Neural cell (in vitro differentiated cells): ENCODE results near the gene DNMT3A. TPM values are rescaled to one million over a fixed set of nuclear protein-coding genes. Genes with fewer than 3 reads are reported as not detected.

Source experiments
- H2AFZ ChIP-seq: fragments of 200-600, 300-800 bp; sonication (generic), shearing (Covaris generic); 2 replicates; pipeline ENCODE4 v1.6.0; 2014; ENCODE audit warnings: low read depth, mild to moderate bottlenecking, antibody characterized with exemption, low read length, moderate library complexity
- H3F3A ChIP-seq: fragments of 200-600 bp; shearing (Covaris generic); 2 replicates; pipeline ENCODE4 v1.6.1; 2016; ENCODE audit warnings: mild to moderate bottlenecking, moderate library complexity, mixed read lengths, antibody characterized with exemption, low read length; ENCODE audit not compliant: insufficient read depth, poor library complexity, severe bottlenecking
- H3K27ac ChIP-seq: fragments of 200-600, 300-800 bp; sonication (generic), shearing (Covaris generic); 2 replicates; pipeline ENCODE4 v1.5.1; 2014; ENCODE audit warnings: mild to moderate bottlenecking, low read length, moderate library complexity
- H3K27me3 ChIP-seq: fragments of 300-800, 200-600 bp; sonication (generic), shearing (Covaris generic); 2 replicates; pipeline ENCODE4 v1.6.0; 2014; ENCODE audit warnings: mild to moderate bottlenecking, low read depth, low read length, moderate library complexity; ENCODE audit not compliant: insufficient read depth
- H3K36me3 ChIP-seq: fragments of 300-800, 200-600 bp; sonication (generic), shearing (Covaris generic); 2 replicates; pipeline ENCODE4 v1.5.1; 2014; ENCODE audit warnings: mild to moderate bottlenecking, antibody characterized with exemption, low read length, moderate library complexity; ENCODE audit not compliant: insufficient read depth
- H3K4me2 ChIP-seq: fragments of 300-800, 200-600 bp; sonication (generic), shearing (Covaris generic); 2 replicates; pipeline ENCODE4 v1.6.0; 2014; ENCODE audit warnings: mild to moderate bottlenecking, low read length
- H3K4me3 ChIP-seq: fragments of 300-800, 200-600 bp; sonication (generic), shearing (Covaris generic); 2 replicates; pipeline ENCODE4 v1.5.1; 2014; ENCODE audit warnings: mild to moderate bottlenecking, low read length, moderate library complexity
- H3K79me2 ChIP-seq: fragments of 200-600 bp; shearing (Covaris generic); replicated peaks from 2 replicates; pipeline ENCODE4 v1.6.0; 2014; ENCODE audit warnings: mild to moderate bottlenecking, low read length, moderate library complexity; ENCODE audit not compliant: insufficient read depth
- H3K9ac ChIP-seq: fragments of 300-800, 200-600 bp; sonication (generic), shearing (Covaris generic); 2 replicates; pipeline ENCODE4 v1.6.1; 2016; ENCODE audit warnings: mild to moderate bottlenecking, low read length, mixed read lengths
- H3K9me2 ChIP-seq: fragments of 200-600 bp; shearing (Covaris generic); 2 replicates; pipeline ENCODE4 v1.6.1; 2016; ENCODE audit warnings: mild to moderate bottlenecking, low read length, mixed read lengths; ENCODE audit not compliant: insufficient read depth
- H3K9me3 ChIP-seq: fragments of 200-600, 300-800 bp; sonication (generic), shearing (Covaris generic); 2 replicates; pipeline ENCODE4 v1.6.1; 2016; ENCODE audit warnings: mild to moderate bottlenecking, mixed run types, low read length, moderate library complexity, mixed read lengths
- H4K20me1 ChIP-seq: fragments of 200-600 bp; shearing (Covaris generic); 2 replicates; pipeline ENCODE4 v1.6.1; 2016; ENCODE audit warnings: mild to moderate bottlenecking, mixed run types; ENCODE audit not compliant: insufficient read depth
- CTCF ChIP-seq: fragments of 450-650 bp; IDR thresholded peaks from 2 replicates; pipeline ENCODE4 v1.5.1; 2014; ENCODE audit warnings: antibody characterized with exemption, mild to moderate bottlenecking, moderate library complexity; ENCODE audit not compliant: poor library complexity, severe bottlenecking
- EP300 ChIP-seq: fragments of 450-650 bp; conservative IDR thresholded peaks from 2 replicates; pipeline ENCODE4 v1.6.1; 2014; ENCODE audit warnings: antibody characterized with exemption, mild to moderate bottlenecking, moderate library complexity; ENCODE audit not compliant: poor library complexity, severe bottlenecking
- EZH2 ChIP-seq: fragments of 200-600, 300-800 bp; shearing (Covaris generic), sonication (generic); IDR thresholded peaks from 2 replicates; pipeline ENCODE4 v1.6.1; 2014; ENCODE audit warnings: antibody characterized with exemption, low read length, borderline replicate concordance, mild to moderate bottlenecking; ENCODE audit not compliant: insufficient read depth, poor library complexity, severe bottlenecking
- MXI1 ChIP-seq: fragments of 450-650 bp; conservative IDR thresholded peaks from 2 replicates; pipeline ENCODE4 v1.6.1; 2014; ENCODE audit warnings: antibody characterized with exemption, mild to moderate bottlenecking; ENCODE audit not compliant: poor library complexity, severe bottlenecking
- POLR2AphosphoS5 ChIP-seq: IDR thresholded peaks from 2 replicates; pipeline ENCODE4 v1.6.1; 2012
- RAD21 ChIP-seq: fragments of 450-650 bp; conservative IDR thresholded peaks from 2 replicates; pipeline ENCODE4 v1.6.1; 2014; ENCODE audit warnings: antibody characterized with exemption, mild to moderate bottlenecking, moderate library complexity
- REST ChIP-seq: IDR thresholded peaks from 2 replicates; pipeline ENCODE4 v1.6.1; 2012; ENCODE audit warnings: borderline replicate concordance
- SMC3 ChIP-seq: fragments of 450-650 bp; conservative IDR thresholded peaks from 2 replicates; pipeline ENCODE4 v1.6.1; 2014; ENCODE audit warnings: antibody characterized with exemption, mild to moderate bottlenecking, moderate library complexity; ENCODE audit not compliant: poor library complexity
- TAF1 ChIP-seq: IDR thresholded peaks from 2 replicates; pipeline ENCODE4 v1.6.1; 2012; ENCODE audit warnings: low read depth
- polyA plus RNA-seq: library from polyadenylated mRNA; depleted of rRNA; stranded (reverse); fragments of >200 nt; gene quantifications from 2 replicates; pipeline ENCODE4 v1.2.3, GENCODE V29; 2014

Gene DNMT3A
- polyA plus RNA-seq, 1 donor from 2014 or later, result 33.0 TPM

- Histone ChIP-seq H2AFZ (peak overlapping the region; percentile 73), H3K9me3 (no peaks in the 10 kb centered on the region), H3K4me2 (peak overlapping the region; percentile 93), H3K27ac (peak overlapping the region; percentile 93), H3K9me2 (no peaks in the 10 kb centered on the region), H3F3A (peaks cover 2% of the 10 kb centered on the region), H3K79me2 (peaks cover 28% of the 10 kb centered on the region), H4K20me1 (no peaks in the 10 kb centered on the region), H3K4me3 (peak overlapping the region; percentile 88), H3K36me3 (no peaks in the 10 kb centered on the region), H3K9ac (peak overlapping the region; percentile 93), H3K27me3 (no peaks in the 10 kb centered on the region)
- TF ChIP-seq CTCF (no peak), POLR2AphosphoS5 (peak; percentile 61), TAF1 (no peak), RAD21 (no peak), SMC3 (peak; percentile 17), MXI1 (peak; percentile 29), EZH2 (no peak), EP300 (no peak), REST (peak; percentile 50)
Observed at GRCh38 chr2:25251422-25252273, 90.1 kb downstream of the DNMT3A start.

- H4K20me1 ChIP-seq, result no peaks in the 10 kb centered on the region
- peak overlapping the region; percentile 93 for H3K4me2 ChIP-seq
- H3F3A ChIP-seq, result no peaks in the 10 kb centered on the region
- H3K9ac ChIP-seq, result peak overlapping the region; percentile 93
- no peaks in the 10 kb centered on the region for H3K9me2 ChIP-seq
- H2AFZ ChIP-seq, result peak overlapping the region; percentile 73
- peaks cover 28% of the 10 kb centered on the region for H3K79me2 ChIP-seq
- peak overlapping the region; percentile 93 for H3K27ac ChIP-seq
- no peaks in the 10 kb centered on the region for H3K27me3 ChIP-seq
- H3K36me3 ChIP-seq, result no peaks in the 10 kb centered on the region
- H3K9me3 ChIP-seq, result no peaks in the 10 kb centered on the region
- TF ChIP-seq MXI1, result no peak
- peak overlapping the region; percentile 88 for H3K4me3 ChIP-seq
Observed at GRCh38 chr2:25251071-25251421, 90.7 kb downstream of the DNMT3A start.
